OCI-LY7 (cell line): Measurements from ENCODE around the gene THRB.

Experiments used
- EZH2phosphoT487 ChIP-seq: fragments of 200-600 bp; sonication (generic); IDR thresholded peaks from 2 replicates; pipeline ENCODE4 v1.6.1; 2018; ENCODE audit warnings: low read depth, borderline replicate concordance, mild to moderate bottlenecking, mixed run types, antibody characterized with exemption, low read length, moderate library complexity, mixed read lengths
- TF ChIP-seq, protein P1 (sequence below): fragments of 200-600 bp; sonication (generic); conservative IDR thresholded peaks from 2 replicates; pipeline ENCODE4 v1.5.1; 2014; ENCODE audit warnings: mild to moderate bottlenecking, antibody characterized with exemption, low read length, moderate library complexity, mixed read lengths

DNA sequence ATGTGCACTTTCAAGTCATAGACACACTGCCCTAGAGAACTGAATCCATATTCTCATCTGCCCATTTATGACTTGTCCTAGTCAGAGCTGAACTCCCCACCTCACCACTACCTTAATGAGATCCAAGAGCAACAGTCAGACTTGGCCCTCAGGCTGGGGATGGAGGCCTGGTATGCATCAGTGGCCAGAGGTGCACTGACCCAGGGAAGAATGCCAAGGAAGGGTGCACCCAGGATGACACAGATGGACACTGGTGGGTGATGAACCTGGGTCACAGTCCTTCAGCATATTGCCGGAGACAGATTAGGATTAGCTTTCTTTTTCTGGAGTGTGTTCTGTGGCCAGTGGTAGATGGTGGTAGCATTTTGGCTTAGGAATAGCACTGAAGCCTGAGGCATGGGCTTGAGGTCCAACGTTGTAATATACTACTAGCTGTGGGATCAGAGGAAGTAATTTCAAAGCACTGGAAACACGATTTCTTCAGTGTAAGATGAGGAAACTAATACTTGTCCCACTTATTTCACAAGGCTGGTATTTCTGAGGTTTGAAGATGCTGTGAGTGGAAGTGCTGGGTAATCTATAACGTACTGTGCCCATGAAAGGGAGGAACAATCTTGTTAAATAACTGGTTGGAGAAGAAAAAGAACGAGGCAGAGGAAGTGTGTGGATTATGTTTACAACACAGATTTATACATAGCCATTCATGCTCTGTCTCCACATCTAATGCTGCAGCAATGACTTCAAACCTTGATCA, 265.0 kb downstream of the THRB start:
- TF ChIP-seq, protein P1, sequence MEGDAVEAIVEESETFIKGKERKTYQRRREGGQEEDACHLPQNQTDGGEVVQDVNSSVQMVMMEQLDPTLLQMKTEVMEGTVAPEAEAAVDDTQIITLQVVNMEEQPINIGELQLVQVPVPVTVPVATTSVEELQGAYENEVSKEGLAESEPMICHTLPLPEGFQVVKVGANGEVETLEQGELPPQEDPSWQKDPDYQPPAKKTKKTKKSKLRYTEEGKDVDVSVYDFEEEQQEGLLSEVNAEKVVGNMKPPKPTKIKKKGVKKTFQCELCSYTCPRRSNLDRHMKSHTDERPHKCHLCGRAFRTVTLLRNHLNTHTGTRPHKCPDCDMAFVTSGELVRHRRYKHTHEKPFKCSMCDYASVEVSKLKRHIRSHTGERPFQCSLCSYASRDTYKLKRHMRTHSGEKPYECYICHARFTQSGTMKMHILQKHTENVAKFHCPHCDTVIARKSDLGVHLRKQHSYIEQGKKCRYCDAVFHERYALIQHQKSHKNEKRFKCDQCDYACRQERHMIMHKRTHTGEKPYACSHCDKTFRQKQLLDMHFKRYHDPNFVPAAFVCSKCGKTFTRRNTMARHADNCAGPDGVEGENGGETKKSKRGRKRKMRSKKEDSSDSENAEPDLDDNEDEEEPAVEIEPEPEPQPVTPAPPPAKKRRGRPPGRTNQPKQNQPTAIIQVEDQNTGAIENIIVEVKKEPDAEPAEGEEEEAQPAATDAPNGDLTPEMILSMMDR: no peak
- TF ChIP-seq EZH2phosphoT487: no peak
